HCT116 (cell line): Measurements from ENCODE around the gene DENND1A.

Experiments
- CTCF ChIP-seq, 3 experiments: fragments of 200-600 bp in 1 of 3; sonication (generic) in 1 of 3; IDR thresholded peaks in 2 of 3; conservative IDR thresholded peaks in 1 of 3; 2 replicates each; pipeline ENCODE4 v1.5.1; 2012 to 2017; ENCODE audit warnings: low read depth in 2 of 3, low read length in 2 of 3, antibody characterized with exemption in 1 of 3, borderline replicate concordance in 1 of 3, control low read depth in 1 of 3, mild to moderate bottlenecking in 1 of 3, mixed read lengths in 1 of 3, mixed run types in 1 of 3, moderate library complexity in 1 of 3; ENCODE audit not compliant: insufficient read depth in 1 of 3
- EGR1 ChIP-seq: IDR thresholded peaks from 2 replicates; pipeline ENCODE4 v1.6.1; 2012; ENCODE audit warnings: low read depth
- EZH2 ChIP-seq: fragments of 200-600 bp; sonication (generic); IDR thresholded peaks from 2 replicates; pipeline ENCODE4 v1.6.1; 2017; ENCODE audit warnings: antibody characterized with exemption, mixed run types
- JUND ChIP-seq: IDR thresholded peaks from 2 replicates; pipeline ENCODE4 v1.6.1; 2012
- MAX ChIP-seq: IDR thresholded peaks from 2 replicates; pipeline ENCODE4 v1.6.1; 2012
- POLR2A ChIP-seq: IDR thresholded peaks from 2 replicates; pipeline ENCODE4 v1.7.0; 2011; ENCODE audit warnings: borderline replicate concordance; ENCODE audit not compliant: insufficient read depth, insufficient read length; ENCODE audit errors: extremely low read depth
- POLR2AphosphoS5 ChIP-seq: IDR thresholded peaks from 2 replicates; pipeline ENCODE4 v1.6.1; 2011; ENCODE audit warnings: mild to moderate bottlenecking, low read depth, low read length, moderate library complexity
- REST ChIP-seq: IDR thresholded peaks from 2 replicates; pipeline ENCODE4 v1.6.1; 2012; ENCODE audit warnings: low read depth
- SIN3A ChIP-seq: IDR thresholded peaks from 2 replicates; pipeline ENCODE4 v1.6.1; 2012; ENCODE audit warnings: low read depth
- TCF7L2 ChIP-seq: IDR thresholded peaks from 2 replicates; pipeline ENCODE4 v1.7.0; 2011; ENCODE audit warnings: borderline replicate concordance, inconsistent platforms; ENCODE audit not compliant: insufficient read depth, insufficient read length; ENCODE audit errors: extremely low read depth
- YY1 ChIP-seq: IDR thresholded peaks from 2 replicates; pipeline ENCODE4 v1.6.1; 2011; ENCODE audit warnings: low read length, low read depth, moderate library complexity, mild to moderate bottlenecking; ENCODE audit not compliant: insufficient replicate concordance; ENCODE audit errors: extremely low read depth
- ZFX ChIP-seq: fragments of 450-650 bp; IDR thresholded peaks from 2 replicates; pipeline ENCODE4 v1.6.1; 2017
- ZNF274 ChIP-seq: fragments of 200-500 bp; sonication (Bioruptor generic); IDR thresholded peaks from 2 replicates; pipeline ENCODE4 v1.6.1; 2014; ENCODE audit warnings: mild to moderate bottlenecking, low read depth, low read length, inconsistent platforms

GRCh38 chr9:123657941-123658340 lies 272.0 kb downstream of the DENND1A start:
- no peak for TF ChIP-seq REST
- no peak for TF ChIP-seq CTCF (IDR thresholded peaks at IDR 0.05 in 2 of 3, conservative IDR thresholded peaks at IDR 0.05 in 1 of 3; ENCODE audit: borderline replicate concordance in 1 of 3, insufficient read depth in 1 of 3, low read depth in 2 of 3, low read length in 2 of 3)
- no peak for TF ChIP-seq ZFX
- TF ChIP-seq EGR1 = no peak
- TF ChIP-seq EZH2 = no peak
- no peak for TF ChIP-seq SIN3A
- TF ChIP-seq POLR2AphosphoS5 = no peak
- no peak for TF ChIP-seq POLR2A
- TF ChIP-seq MAX = no peak
- TF ChIP-seq TCF7L2 = no peak
- TF ChIP-seq ZNF274 = no peak
- TF ChIP-seq YY1 = no peak
- TF ChIP-seq JUND = no peak
